ENCODE measurements around the gene CFAP44. TPM values are rescaled to one million over a fixed set of nuclear protein-coding genes. Genes with fewer than 3 reads are reported as not detected.

The CFAP44 gene, protein sequence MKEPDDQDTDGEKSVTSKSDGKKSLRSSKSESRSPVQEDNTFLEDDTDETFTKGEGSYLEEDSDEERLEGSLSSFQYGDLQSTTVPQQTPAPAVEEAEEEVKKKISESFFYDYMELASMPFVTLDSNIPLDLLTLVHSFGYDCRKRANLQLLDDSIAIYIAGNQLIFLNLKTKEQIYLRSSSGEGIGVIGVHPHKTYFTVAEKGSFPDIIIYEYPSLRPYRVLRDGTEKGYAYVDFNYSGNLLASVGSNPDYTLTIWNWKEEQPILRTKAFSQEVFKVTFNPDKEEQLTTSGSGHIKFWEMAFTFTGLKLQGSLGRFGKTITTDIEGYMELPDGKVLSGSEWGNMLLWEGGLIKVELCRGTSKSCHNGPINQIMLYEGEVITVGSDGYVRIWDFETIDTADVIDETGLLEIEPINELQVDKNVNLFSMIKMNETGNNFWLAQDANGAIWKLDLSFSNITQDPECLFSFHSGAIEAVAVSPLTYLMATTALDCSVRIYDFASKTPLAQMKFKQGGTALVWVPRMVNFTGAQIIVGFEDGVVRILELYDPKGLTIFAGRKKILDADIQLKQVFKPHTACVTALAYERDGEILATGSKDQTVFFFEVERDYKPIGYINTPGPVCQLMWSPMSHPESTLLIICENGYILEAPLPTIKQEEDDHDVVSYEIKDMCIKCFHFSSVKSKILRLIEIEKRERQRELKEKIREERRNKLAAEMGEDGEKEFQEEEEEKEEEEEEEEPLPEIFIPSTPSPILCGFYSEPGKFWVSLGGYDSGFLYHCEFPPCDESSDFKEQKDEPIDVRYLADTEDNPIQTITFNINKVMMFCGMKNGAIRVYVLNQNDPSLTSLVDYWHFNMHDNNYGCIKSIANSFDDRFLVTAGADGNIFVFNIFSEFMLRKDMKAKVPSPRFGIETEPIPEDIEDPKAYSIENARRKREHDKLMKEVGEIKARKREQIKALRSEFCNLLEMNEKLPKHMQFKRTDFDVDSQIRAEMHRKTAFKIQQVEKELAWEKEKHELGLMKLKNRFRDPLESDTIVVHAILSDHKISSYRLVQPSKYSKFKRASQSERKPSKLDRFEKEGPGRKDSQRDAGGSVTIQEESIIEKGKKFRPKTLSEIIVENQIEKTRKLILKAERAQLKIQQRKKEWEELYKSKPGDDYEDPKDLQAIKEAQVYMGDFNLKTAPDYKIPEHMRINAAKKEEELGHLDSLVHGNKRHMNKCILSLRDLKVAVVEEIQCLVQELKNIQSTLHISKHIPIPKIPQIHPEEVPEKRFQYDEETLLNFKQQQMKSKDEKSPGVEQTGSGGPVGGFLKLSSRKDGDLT (N-terminal part only)
- 10 to 100 TPM in 1 of 2 experiments, 1 to 10 TPM in 1; 9.7 to 10.0 TPM for total RNA-seq
- polyA plus RNA-seq (2013, experiment 1 of 2), result 10.2 TPM
- polyA plus RNA-seq (2013, experiment 2 of 2), result 16.0 TPM
- 2.4 to 44.3 (median 11.0) reads per million in 172 experiments for total RNA-seq

GRCh38 chr3:113441051-113441770 lies at the start of gene CFAP44:
TSS of gene CFAP44 (minus strand) at chr3:113441493. CDS start at chr3:113433664, 7,829 bp downstream.
- Histone ChIP-seq H3K4me1 (ENCODE audit: insufficient read depth, low read length) (no peaks in the 10 kb centered on the region), H3K36me3 (ENCODE audit: insufficient read depth, low read length) (peaks cover 16% of the 10 kb centered on the region), H3K9me3 (ENCODE audit: control insufficient read depth in 1 of 2, insufficient read depth in 1 of 2, low read length in 2 of 2) (no peaks in the 10 kb centered on the region), H3K27me3 (ENCODE audit: control insufficient read depth in 1 of 2, insufficient read depth in 2 of 2, low read length in 2 of 2) (no peaks in the 10 kb centered on the region), H3K4me3 (ENCODE audit: low read length) (peak within 1 kb of the TSS; percentile 35), H3K27ac (ENCODE audit: low read depth in 1 of 2, low read length in 2 of 2) (no peak within 1 kb of the TSS)
- POLR2A ChIA-PET, result no interaction called here
- Mint-ChIP-seq H3K27ac (no peak within 1 kb of the TSS), H3K4me3 (peak within 1 kb of the TSS; percentile 34), H3K9me3 (no peaks in the 10 kb centered on the region), H3K36me3 (ENCODE audit: low read depth) (peaks cover 37% of the 10 kb centered on the region), H3K27me3 (no peaks in the 10 kb centered on the region), H3K4me1 (ENCODE audit: low read depth) (peaks cover 5% of the 10 kb centered on the region)
- TF ChIP-seq CTCF (IDR thresholded peaks at IDR 0.05), result no peak
- intact Hi-C loops (cut with DNase I, micrococcal nuclease), result no loop called here
- DNase-seq, result peak; percentile 17 to 74 (median 40)
- peak; percentile 69 for ATAC-seq (ENCODE audit: poor library complexity)
- CTCF ChIA-PET, result no interaction called here

GRCh38 chr3:113485161-113485609 lies 43.9 kb upstream of the CFAP44 start:
- TF ChIP-seq CTCF (IDR thresholded peaks at IDR 0.05), result no peak
- Mint-ChIP-seq H3K27ac (peak overlapping the region; percentile 82), H3K36me3 (ENCODE audit: low read depth) (peaks cover 47% of the 10 kb centered on the region), H3K9me3 (peaks cover 2% of the 10 kb centered on the region), H3K27me3 (no peaks in the 10 kb centered on the region), H3K4me3 (peak overlapping the region; percentile 40), H3K4me1 (ENCODE audit: low read depth) (peaks cover 13% of the 10 kb centered on the region)
- H3K4me1 ChIP-seq (ENCODE audit: insufficient read depth, low read length), result peaks cover 10% of the 10 kb centered on the region
- no peaks in the 10 kb centered on the region for H3K27me3 ChIP-seq (ENCODE audit: control insufficient read depth in 1 of 2, insufficient read depth in 2 of 2, low read length in 2 of 2)
- H3K27ac ChIP-seq (ENCODE audit: low read depth in 1 of 2, low read length in 2 of 2), result no peak overlapping the region
- peak; percentile 2 to 68 (median 29) for DNase-seq
- ChIA-PET POLR2A (interaction anchor here (1.1 to 2.1 kb wide), 2 partner anchors 30 to 49 kb away, joined by 7 to 9 read pairs; partner anchors contain the start of gene SPICE1), CTCF (interaction anchor here (0.7 kb wide), 1 partner anchor 68 kb away, joined by 4 read pairs; no protein-coding TSS in a partner anchor)
- H3K36me3 ChIP-seq (ENCODE audit: insufficient read depth, low read length), result no peaks in the 10 kb centered on the region
- ATAC-seq (ENCODE audit: poor library complexity), result peak; percentile 64
- H3K9me3 ChIP-seq (ENCODE audit: control insufficient read depth in 1 of 2, insufficient read depth in 1 of 2, low read length in 2 of 2), result no peaks in the 10 kb centered on the region
- peak overlapping the region; percentile 15 for H3K4me3 ChIP-seq (ENCODE audit: low read length)
- intact Hi-C loops (cut with DNase I, micrococcal nuclease), result no loop called here

All from CD4-positive, alpha-beta T cell (primary cell).